ENCODE data around the gene CAPN9.
A peak's percentile ranks its signal among the peaks of the same experiment; 100 is the strongest.

CAPN9 gene

DNA sequence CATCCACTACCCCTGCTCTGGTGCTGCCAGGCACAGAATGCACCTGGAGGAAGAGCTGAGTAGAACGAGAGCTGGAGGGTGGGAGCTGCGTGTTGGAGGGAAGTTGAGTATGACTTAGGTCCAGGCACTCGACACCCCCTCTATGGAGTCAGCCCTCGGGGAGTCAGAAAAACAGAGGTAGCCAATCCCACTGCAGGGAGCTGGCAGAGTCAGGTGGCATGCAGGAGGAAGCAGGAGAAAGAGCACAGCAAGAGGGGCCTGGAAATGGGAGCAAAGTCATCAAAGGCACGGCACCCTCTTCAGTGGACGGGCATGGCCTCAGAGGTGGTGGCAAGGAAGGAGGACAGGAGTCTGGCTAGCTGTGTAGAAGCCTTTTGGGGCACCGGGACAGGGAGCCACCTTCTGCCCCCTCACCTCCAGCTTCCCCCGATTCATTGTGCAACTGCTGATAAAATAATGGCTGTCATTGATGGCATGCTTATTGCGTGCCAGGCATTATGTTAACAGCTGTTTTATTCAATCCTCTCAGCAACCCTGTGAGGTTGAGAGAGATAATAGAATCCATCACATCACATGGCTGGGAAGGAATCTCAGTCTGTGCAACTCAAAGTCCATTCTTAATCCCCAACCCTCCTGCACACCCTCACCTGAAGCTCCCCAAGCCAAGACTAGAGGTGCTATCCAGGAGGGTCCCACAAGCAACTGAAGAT, 79.1 kb downstream of the CAPN9 start:
- no peak for DNase-seq

DNA sequence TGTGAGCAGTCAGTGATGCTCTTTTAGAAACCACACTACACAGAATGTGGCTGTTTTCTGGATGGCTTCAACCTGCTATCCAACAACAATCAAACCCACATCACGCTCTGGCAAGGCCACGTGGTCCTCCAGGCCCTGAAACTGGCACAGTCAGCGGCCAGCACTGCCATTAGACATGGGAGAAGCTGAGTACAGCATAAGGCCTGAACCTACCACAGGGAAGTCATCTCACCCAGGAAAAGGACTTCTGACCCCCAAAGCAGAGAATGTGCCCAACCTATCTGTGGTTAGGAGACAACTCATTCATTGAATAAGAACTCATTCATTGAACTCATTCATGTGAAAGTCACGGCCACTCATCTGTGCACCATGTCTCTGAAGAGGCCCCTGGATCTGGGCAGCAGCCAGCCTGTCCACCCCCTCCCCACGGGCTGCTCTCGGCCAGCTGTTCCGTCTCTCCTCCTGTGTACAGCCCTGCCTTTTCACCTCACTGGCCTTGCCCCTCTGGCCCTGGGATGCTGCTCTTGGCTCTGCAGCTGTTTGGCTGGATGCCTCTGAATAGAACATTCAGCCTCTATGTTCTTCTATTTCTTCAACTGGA, 80.0 kb downstream of the CAPN9 start:
- DNase-seq: no peak

DNA sequence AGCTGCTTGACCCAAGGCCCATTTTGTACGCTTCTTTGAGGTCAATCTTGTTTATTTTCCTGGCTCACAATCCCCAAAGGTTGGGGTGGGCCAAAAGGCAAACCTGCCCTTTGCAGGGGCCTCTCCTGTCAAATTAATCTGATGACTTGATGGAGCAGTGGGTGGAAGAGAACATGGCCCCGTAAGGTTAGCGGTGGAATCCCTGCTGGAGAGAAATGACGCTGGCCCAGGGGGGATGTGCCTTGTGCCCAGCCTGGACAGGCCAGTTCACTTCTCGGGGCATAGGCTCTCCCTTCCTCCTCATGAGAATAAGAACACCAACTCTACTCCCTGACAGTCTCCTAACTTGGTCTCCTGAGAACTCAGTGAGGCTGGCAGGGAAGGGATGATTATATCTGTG, 80.6 kb downstream of the CAPN9 start:
- no peak for DNase-seq

DNA sequence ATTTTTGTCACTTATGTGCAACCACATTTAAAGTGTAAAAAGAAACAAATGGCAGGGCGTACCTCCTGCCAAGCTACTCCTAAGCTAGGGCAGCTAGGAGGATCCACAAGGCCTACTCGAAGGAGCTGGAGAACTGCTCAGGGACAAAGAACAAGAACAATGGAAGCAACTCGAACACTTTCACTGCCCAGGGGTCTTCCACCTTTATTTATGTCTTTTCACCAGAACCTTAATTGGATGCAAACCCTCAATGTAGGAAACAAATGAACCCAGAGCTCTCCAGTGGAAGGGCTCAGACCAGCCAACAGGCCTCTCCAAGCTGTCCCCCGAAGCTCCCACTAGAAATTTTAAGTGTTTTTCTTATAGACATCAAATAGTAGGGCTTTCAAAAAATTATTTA, 81.2 kb downstream of the CAPN9 start:
- no peak for DNase-seq

DNA sequence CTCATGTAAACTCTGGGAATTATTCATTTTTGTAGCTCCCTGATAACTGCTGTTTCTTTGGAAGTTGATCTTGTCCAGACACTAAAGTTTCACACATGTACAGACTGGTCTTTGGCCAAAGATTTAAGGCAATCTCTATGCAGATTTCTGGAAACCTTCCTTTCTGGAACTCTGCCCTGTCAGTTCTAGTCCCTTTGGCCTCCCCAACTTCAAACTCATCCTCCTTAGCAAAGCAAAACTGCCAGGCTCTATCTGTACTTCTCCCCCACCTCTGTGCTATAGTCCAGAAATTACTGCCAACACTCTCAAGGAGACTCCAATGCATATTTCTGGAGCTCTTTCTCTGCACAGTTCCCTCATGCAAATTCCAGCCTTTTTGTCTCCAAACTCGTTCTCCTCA, 84.6 kb downstream of the CAPN9 start:
- DNase-seq: no peak

DNA sequence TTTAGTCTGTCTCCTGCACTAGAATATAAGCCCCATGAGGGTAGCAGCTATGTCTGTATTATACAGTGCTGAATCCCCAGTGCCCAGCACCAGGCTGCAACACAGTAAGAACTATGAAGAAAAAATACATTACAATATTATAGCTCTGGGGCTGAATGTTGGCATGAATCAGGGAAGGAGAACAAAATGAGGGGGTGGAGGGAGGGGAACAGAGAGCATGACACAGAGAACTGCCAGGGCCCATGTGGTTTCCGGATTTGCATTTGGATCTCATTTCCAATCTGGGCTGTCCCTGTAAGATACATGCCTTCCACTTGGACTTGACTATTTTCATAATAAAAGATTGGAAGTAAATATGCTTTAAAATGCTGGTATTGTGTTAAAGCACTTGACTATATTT, 85.3 kb downstream of the CAPN9 start:
- DNase-seq: peak; percentile 30

DNA sequence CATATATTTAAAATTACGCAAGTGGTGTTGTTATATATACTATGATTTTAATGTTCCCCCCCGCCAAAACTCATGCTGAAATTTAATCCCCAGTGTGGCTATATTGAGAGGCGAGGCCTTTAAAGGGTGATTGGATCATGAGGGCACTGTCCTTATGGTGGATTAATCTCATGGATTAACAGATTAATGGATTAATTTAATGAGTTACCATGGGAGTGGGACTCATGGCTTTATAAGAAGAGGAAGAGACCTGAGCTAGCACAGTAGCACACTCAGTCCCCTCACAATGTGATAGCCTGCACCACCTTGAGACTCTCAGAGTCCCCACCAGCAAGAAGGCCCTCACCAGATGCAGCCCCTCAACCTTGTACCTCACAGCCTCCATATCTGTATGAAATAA, 86.3 kb downstream of the CAPN9 start:
- no peak for DNase-seq

DNA sequence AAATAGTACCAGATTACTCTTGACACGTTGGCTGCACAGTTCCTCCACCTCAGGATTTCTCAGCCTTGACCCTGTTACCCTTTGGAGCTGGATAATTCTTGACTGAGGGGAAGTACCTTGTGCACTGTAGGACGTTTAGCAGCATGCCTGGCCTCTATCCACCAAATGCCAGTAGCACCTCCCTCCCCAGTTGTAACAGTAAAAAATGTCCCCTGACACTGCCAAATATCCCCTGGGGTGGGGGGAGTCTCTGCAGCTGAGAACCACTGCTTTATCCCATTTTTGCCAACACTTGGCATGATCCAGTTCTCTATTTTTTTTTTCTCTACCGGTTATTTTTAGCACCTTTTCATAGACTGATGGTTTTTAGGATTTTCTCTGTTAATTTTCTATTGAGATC, 87.1 kb downstream of the CAPN9 start:
- DNase-seq: no peak

DNA sequence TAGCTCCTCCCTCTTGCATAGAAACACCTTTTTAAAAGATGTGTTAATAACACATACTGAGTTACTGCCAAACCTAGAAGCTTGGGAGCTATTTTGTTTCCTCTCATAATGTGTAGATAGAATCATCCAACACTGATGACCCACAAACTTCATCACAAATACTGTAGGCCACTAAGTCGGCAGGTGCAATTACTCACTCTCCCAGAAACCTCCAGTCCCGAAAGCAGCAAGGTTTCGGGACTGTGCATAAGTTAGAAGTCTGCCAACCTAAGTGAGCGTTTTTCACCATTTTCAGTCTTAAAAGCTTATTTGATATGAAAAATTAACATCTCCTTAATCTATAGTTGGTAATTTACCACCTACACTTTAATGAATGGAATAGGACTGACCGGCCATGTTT, 89.2 kb downstream of the CAPN9 start:
- DNase-seq: no peak

DNA sequence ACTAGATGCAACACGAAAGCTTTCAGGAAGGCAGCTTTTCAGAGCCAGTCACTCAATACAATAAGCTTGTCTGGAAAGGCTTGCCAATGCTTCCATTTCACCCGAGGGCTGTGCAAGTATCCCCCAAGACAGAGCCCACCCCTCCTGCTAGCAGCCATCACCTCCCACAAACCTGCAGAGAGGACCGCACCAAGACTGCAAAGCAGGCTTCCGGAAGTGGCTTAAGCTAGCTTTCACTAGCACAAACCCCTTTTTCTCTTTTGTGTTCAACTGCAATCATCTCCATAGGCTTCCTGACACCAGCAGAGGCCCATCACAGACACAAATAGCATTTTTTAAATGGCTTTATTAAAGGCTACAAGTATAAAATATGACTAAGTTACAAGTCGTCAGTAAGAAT, 89.6 kb downstream of the CAPN9 start:
- no peak for DNase-seq

DNA sequence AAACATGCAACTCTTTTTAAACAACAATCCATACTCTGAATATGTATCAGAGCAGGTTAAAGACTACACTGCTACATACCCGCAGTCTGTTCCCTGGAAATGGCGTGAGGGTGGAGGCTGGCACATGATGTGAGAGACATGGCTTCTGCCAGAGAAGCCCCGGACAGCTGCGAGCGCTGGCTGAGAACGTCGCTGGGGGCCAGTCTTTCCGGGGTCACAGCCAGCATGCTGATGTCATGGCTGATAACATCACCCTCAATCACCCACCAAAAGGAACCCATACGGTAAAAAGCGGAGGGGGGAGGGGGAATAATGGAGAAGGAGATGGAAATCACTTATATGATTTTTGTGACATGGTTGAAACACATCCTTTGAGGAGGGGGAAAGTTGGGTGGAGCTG, 92.0 kb downstream of the CAPN9 start:
- DNase-seq: no peak

DNA sequence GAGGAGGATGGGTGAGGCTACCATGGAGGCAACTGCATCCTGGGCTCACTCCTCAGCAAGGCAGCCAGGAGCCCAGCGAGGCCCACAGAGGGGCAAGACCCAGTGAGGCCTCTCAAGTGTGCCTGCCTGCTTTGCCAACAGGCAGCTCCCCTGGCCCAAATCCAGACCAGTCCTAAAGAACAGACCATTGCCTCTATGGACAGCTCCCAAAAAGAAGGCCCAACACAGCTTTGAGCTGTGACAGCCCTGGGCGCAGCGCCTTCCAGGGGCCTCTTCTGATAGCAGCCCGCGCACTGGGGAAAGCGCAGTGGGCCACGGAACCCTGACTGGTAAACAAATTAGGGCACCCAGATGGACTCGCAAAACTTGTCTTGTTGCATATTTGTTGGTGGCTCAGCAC, 95.6 kb downstream of the CAPN9 start:
- no peak for DNase-seq

DNA sequence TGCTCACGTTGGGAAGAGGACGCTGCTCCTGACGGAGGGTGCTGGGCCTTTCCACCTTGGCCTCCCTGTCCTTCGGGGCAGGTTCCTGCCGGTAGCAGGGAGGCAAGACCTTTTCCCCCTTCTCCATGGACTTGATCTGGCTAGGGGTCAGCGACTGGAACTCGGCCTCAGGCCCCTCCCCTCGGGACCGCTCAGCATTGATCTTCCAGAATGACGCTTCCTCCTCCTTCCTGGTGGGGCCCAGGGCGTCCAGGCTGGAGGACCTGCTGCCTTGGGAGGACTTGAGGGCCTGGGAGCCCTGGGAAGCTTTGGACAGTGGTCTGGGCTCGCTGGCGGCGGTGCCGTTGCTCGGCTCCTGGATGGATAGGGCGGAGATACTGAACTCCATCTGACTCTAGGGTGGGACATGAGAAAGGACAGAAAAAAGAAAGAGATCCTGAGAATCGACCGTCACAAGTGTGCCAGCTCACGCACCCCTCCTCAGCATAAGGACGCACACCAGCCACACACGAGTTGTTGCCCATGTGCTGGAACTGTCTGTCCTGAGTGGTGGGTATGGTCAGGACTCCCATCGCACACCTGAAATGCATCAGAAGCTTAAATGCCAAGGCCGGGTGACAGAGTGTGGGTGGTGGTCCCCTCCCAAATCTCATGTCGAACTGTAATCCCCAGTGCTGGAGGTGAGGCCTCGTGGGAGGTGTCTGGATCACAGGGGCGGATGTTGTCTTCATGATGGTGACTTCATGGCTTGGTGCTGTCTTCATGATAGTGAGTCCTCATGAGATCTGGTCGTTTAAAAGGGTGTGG, 96.5 kb downstream of the CAPN9 start:
- no peak for DNase-seq

DNA sequence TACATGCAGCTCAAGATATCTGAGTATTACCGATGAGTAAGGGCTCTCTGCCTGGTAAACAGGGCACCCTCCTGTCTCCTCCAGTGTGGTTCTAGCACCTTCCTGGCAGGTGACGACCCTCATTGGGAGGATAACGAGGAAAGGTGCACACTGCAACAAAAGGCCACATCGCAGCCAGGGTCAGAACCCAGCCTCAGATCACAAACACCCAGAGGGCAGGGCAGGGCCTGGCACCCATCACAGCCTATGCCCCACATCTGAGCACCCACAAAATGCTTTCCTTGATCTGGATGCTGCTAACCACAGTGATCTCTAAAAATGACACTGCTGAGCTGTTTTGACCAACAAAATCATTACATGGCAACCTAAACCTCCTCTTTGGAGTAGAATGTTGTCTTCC, 97.4 kb downstream of the CAPN9 start:
- DNase-seq: no peak

DNA sequence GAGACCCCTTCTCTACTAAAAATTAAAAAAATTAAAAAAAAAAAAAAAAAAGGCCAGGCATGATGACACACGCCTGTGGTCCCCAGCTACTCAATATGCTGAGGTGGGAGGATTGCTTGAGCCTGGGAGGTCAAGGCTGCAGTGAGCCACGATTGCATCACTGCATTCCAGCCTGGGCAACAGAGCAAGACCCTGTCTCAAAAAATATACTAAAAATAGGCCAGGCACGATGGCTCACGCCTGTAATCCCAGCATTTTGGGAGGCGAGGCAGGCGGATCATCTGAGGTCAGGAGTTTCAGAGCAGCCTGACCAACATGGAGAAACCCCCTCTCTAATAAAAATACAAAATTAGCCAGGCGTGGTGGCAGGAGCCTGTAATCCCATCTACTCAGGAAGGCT, 98.0 kb downstream of the CAPN9 start:
- DNase-seq: peak; percentile 47

DNA sequence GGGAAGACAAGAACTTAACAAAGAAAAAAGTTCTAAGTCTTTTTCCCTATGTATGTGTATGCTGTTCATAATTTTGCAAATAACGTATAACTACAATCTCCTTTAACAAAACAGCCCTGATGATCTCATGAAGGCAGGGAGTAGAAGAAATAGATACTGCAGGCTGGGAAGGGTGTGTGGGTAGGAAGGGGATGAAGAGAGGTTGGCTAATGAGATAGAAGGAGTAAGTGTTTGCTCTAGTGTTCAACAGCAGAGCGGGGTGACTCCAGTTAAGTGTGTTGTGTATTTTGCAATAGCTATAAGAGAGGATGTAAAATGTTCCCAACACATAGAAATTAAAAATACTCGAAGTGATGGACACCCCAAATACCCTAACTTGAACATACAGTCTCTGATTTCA, 101.0 kb downstream of the CAPN9 start:
- no peak for DNase-seq

DNA sequence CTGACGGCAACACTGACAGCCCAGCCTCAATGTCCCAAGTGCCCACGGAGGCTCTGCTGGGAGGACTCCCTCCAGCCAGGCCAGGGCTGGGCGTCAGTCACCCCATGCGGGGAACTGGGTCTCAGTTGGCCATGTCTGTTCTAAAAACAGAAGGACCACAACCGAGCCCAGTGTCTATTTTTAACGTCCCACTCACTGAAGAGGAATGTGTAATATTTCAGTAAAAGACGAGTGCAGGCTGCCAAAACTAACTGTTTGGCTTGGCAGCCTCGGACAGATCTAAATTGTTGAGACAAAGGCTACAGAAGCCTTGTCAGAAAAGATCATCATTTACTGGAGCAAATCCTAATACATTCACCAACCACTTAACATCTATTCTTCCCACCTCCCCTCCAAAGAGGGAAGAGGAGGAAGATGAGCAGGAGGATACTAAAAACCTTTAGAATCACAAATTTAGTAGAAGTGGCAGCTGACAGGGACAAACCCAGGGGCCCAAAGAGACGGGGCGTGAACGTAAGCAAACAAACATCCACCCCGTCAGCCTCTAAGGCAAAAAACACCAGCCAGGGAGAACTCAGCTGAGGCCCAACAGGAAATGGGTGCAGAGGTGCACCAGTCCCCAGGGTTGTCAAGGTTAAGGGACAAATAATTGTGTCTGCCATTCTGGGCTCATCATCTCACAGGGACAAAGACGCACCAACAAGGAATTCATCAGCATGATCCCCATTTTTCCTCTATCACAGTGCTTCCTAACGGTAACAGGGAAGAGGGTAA, 102.5 kb downstream of the CAPN9 start:
- peak; percentile 95 for DNase-seq

DNA sequence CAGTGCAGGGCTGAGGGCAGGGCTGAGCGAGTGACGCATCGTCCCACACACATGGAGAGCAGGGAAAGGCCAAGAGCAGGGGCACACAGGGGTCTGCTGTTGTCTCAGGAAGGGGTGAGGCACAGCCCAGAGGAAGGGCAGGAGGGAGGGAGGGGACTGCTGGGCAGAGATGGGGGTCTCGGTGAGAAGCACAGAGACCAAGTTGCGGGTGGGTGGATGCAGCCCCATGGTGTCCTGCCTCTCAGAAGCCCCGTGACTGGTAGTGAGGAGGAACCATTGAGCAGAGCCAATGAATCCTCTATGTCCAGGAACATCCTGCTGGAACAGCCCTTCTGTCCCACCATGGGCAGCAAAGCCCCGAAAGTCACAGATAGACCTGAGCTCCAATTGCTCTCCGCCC, 103.4 kb downstream of the CAPN9 start:
- no peak for DNase-seq

DNA sequence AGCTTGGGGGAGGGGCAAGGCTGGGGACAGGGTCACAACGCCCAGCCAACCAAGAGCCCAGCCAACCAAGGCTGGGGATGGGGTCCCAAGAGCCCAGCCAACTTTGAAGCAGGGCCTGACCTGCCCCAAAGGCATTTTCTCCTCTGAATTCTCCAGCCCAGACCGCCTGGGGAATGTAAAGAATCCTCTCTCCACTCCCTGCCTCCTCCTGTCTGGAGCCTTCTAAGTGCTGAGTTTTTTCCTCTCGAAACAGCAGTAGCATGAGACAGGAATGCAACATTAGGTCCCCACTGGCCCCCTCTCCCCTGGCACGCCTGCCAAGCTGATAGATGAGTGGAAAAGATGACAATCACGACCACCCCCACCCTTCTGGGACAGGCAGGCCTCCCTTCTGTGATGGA, 104.1 kb downstream of the CAPN9 start:
- peak; percentile 84 for DNase-seq
